ENCODE measurements around the gene HBG2.
"Not testable (repeated sequence)": the region's sequence is repeated elsewhere in the genome, so short reads cannot be mapped to it uniquely, and the experiment has no call there.

Gene HBG2

DNA sequence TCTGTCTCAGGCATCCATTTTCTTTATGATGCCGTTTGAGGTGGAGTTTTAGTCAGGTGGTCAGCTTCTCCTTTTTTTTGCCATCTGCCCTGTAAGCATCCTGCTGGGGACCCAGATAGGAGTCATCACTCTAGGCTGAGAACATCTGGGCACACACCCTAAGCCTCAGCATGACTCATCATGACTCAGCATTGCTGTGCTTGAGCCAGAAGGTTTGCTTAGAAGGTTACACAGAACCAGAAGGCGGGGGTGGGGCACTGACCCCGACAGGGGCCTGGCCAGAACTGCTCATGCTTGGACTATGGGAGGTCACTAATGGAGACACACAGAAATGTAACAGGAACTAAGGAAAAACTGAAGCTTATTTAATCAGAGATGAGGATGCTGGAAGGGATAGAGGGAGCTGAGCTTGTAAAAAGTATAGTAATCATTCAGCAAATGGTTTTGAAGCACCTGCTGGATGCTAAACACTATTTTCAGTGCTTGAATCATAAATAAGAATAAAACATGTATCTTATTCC, 26.1 kb upstream of the HBG2 start:
- no peak for DNase-seq

DNA sequence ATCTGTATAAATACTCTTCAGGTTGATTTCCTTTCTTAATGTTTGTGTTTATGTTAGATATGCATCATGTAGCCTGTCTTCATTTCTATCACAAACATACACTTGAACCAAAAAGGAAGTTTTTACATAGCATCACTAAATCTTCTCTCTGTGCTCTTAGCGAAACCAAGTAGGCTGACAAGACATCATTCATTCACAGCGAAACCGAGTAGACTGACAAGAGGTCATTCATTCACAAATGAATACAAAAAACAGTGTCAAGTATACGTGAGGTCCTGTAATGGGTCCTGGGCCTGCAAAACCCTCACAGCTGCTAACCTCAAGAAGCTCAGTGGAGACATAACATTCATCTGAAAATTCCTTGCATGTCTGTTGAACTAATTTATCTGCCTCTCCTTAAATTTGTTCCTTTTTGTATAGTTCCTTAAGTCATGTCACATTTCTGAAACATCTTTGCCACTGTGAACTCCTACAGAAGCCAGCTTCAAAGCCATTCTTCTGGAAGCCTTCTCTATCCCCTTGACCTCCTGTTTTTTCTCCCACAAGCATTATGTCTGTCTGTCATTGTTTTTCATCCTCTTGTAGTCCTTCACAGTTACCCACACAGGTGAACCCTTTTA, 25.0 kb upstream of the HBG2 start:
- DNase-seq: no peak

DNA sequence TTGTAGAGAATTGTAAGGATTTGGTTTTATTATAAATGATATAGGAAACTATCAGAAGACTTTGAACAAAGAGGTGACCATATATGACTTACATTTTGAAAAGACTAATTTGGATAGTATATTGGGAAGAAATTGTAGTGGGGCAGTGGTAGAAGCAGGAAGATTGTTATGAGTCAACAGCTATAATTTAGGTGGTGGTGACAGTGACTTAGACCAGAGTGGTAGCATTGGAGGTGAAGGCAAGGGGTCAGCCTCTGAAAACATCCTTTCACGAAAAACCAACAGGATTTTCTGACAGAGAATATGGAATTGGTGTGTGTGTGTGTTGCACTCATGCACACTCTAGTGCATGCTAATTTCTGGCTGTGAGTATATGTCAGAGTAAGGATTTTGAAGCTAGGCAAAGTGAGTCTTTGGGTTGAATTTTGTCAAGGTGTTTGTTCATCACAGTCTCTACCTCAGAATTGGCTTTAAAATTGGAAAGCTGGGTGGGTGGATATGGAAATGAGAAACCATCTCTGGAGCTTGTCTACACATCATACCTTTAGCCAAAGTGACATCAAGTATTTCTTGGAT, 23.3 kb upstream of the HBG2 start:
- no peak for DNase-seq

DNA sequence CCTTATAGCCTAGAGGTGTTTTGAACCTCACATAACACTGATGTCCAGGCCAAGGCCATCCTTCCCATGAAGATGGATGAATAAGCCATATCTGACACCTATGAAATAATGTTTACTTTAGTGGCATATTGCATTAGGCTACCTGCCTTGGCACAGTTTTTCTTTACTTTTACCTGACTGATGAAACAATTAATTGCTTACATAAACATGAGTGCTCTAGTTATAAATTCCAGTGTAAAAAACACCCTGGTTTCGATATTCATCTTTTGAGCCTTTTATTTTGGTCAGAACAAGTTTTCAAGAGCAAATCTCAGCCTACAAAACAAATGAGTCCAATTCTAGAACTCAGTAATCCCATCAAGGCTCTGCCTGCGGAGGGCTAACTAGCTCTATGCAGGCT, 22.1 kb upstream of the HBG2 start:
- no peak for DNase-seq

DNA sequence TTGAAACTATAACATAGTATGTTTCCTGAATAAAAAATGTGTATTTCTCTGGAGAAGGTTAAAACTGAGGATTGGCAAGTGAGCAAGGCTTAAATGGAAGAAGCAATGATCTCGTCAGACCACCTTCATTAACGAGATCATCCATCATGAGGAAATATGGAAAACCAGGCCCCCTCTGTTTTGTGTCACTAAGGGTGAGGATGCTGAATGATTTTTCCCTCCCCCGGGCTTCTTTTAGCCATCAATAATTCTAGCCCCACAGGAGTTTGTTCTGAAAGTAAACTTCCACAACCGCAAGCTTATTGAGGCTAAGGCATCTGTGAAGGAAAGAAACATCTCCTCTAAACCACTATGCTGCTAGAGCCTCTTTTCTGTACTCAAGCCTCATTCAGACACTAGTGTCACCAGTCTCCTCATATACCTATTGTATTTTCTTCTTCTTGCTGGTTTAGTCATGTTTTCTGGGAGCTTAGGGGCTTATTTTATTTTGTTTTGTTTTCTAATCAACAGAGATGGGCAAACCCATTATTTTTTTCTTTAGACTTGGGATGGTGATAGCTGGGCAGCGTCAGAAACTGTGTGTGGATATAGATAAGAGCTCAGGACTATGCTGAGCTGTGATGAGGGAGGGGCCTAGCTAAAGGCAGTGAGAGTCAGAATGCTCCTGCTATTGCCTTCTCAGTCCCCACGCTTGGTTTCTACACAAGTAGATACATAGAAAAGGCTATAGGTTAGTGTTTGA, 21.0 kb upstream of the HBG2 start:
- no peak for DNase-seq

DNA sequence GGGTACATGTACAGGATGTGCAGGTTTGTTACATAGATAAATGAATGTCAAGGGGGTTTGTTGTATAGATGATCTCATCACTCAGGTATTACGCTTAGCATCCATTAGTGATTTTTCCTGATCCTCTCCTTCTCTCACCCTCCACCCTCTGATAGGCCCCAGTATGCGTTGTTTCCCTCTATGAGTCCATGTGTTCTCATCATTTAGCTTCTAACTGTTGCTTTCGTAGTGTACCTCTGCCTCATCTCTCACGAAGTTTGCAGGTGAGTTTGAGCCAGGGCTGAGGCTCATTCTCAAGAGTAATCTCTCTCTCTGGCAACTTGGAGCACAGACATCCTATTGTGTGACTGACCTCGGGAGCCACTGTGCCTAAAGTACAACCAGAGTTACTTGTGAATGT, 19.8 kb upstream of the HBG2 start:
- DNase-seq: no peak

DNA sequence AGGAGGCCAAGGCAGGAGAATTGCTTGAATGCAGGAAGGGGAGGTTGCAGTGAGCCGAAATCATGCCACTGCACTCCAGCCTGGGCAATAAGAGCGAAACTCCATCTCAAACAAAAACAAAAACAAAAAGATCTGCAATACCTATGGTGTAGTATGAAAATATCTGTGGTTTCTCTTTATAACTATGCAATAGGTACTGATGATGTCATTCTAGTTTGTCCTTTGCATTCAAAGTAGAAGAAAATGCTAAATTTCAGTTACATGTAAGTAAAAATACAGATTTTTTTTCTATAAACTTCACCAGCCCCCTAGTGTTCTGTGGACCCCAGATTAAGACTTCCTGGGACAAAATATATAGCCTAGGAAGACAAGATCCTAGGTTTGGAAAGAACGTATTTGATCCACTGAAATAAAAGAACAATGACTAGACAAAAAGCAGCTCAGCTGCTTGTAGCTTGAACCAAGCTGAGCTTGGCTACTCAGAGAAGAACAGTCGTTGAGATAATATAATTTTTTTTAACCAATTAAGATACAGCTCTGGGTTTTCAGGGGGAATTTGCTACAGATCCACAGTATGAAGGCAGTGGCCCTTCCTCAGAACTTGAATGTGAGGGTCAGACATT, 17.9 kb upstream of the HBG2 start:
- DNase-seq: no peak

DNA sequence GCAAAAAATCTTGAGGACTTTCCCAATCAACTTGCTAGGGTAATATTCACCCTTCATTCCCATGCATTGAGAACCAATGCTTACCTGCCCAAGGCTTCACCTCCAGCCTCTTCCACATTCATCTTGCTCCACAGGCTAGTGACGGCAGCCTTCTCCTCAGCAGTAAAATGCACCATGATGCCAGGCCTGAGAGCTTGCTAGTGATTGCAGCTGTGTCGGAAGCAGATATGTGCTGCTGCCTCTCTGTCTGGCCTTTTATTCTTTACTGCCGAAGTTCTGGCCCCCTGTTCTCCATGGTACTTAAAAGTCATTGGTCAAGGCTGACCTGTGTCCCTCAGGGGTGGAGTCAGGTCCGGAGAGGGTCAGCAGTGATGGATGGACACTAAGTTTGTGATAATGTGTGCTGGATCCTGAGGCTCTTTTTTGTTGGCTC, 15.2 kb upstream of the HBG2 start, which contains the start of gene HBE1:
HBE1 (minus strand) TSS at position 231 of the 433 bp plus-strand sequence; CDS start at position 176, 55 bp downstream.
- DNase-seq: no peak

DNA sequence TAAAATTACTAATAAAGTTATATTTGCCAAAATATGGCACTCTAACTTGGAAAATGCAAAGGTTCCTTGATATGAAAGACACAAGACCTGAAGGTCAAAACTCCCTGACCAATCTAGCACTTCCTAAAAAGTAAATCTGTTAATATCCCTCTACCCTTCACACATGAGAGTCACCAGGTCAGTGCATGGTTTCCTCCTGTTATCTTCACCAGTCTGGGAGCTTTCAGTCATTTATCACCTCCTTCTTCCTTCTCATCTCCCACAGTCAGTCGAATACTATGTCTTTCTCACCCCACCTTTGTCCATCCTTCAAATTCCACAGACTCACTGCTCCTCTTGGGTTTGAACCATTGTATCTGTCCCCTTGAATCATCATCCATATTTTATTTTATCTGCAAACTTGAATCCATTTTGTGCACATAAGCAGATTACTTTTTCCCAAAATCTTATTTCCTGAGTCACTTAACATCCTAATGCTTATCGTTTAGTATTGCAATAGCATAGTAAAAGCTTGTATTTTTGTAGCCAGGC, 12.5 kb upstream of the HBG2 start:
- DNase-seq: no peak

DNA sequence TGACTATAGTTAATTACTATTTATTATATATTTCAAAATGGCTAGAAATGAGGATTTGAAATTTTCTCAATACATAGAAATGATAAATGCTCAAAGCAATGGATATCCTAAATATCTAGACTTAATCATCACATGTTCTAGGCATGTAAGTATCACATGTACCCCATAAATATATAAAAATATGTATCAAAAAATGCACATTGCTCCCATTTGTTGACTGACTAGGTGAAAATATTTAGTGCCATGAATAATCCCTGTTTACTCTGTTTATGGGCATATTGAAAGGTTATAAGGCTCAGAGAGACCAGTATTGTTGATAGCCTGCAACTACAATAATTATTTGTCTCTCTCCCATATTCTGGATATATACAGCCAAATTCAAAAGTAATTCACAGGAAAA, 12.0 kb upstream of the HBG2 start:
- DNase-seq: no peak

DNA sequence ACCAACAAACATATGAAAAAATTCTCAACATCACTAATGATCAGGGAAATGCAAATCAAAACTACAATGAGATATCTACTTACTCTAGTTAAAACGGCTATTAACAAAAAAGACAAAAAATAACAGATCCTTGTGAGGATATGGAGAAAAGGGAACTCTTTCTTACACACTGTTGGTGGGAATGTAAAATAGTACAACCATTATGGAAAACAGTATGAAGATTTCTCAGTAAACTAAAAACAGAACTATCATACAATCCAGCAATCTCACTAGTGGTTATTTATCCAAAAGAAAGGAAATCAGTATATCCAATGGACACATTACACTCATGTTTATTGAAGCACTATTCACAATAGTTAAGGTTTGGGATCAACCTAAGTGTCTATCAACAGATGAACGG, 11.3 kb upstream of the HBG2 start:
- DNase-seq: no peak

DNA sequence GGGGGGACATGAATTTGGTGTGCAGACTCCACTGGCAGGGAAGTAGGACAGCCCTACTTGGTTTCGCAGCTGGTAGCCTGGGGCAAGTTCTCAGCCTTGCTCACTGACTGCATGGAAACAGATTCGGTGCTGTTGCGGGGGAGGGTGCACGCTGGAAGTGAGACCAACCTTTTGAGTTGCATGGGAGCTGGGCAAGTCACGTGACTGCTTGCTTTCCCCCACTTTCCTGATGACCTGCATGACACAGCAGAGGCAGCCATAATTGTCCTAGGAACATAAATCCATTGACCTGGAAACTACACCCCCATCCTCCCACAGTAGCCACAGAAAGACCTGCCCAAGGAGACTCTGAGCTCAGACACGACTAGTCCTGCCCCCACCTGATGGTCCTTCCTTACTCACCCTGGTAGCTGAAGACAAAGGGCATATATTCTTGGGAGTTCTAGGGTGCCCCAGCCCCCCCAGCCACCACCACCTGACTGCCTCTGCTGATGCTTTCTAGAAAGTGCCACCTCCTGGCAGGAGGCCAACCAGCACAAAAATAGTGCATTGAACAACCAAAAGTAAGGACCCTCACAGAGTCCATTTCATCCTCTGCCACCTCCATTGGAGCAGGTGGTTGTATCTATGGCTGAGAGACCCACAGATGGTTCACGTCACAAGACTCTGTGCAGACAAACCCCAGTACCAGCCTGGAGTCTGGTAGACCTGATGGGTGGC, 4.1 kb upstream of the HBG2 start:
- DNase-seq: no peak

DNA sequence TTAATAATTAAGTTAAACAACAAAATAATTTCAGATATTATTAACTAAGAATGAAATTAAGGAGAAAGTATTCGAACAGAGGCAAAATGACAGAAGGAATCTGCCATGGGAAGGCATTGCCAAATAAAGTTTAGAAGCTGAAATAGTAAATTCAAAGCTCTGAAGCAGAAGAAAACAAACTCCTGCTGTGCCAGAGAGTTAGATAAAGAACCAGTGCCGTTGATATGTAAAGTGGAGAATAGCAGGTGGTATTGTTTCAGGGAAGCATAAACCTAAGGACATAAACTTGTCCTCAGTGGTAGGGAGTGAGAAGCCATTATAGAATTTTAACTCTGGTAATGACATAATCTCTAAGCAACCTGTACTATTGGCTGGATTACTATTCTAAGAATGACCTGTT, 2.7 kb upstream of the HBG2 start:
- no peak for DNase-seq

DNA sequence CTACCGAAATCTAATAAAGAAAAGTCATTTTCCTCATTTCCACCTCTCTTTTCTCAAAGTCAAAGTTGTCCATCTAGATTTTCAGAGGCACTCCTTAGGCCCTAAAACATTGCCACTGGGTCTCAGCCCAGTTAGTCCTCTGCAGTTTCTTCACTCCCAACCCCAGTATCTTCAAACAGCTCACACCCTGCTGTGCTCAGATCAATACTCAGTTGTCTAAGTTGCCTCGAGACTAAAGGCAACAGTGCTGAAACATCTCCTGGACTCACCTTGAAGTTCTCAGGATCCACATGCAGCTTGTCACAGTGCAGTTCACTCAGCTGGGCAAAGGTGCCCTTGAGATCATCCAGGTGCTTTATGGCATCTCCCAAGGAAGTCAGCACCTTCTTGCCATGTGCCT, 558 bp downstream of the HBG2 start:
- not testable (repeated sequence) for DNase-seq

DNA sequence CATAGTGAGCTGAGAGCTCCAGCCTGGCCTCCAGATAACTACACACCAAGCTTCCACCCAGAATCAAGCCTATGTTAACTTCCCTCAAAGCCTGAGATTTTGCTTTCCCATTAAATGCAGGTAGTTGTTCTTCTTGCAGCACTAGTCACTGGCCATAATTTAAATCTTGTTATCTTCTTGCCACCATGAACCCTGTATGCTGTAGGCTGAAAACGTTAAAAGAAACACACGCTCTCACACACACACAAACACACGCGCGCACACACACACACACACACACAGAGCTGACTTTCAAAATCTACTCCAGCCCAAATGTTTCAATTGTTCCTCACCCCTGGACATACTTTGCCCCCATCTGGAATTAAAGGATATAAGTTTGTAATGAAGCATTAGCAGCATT, 1.1 kb downstream of the HBG2 start:
- DNase-seq: not testable (repeated sequence)

DNA sequence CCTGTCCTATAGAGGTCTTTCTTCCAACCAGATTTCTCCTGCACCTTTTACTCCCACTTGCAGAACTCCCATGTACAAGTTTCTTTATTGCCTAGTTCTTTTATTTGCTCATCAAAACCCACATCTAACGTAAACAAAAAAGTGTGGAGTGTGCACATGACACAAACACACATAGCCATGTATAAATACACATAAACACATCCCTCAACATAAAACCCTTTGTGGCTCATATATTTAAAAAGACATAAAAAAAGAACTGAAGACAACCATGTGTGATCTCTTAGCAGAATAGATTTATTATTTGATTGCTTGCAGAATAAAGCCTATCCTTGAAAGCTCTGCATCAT, 1.7 kb downstream of the HBG2 start:
- DNase-seq: no peak

DNA sequence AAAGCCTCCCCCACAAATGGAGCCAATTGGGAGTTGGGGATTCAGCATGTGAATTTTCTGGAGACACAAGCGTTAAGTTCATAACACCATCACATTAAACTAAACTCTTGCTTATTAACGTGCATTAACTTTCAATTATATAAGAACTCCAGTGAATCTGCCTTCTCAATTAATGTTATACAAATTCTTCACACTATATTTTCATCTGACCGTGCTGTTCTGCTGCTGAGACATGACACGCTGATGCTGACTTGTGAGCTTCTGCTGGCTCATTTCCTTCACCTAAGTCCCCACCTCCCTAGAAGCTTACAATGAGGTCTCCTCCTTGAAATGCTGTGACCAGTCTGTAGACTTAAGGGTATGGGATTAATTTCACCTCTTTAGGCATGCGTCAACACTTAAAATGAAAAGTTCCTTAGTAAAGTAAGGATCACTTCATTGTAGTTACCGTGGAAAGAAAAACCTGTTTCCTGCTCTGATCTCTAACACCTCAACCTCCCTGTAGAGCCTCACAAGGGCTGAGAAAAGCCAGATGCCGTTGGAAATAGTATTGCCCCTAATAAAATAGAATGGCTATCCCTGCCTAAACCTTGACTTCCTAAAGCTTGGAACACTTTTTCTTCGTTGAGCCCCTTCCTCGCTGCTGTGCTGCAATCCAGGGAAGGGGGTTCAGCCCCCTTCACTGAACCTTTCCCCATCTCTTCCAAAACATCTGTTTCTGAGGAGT, 2.2 kb downstream of the HBG2 start:
- no peak for DNase-seq

DNA sequence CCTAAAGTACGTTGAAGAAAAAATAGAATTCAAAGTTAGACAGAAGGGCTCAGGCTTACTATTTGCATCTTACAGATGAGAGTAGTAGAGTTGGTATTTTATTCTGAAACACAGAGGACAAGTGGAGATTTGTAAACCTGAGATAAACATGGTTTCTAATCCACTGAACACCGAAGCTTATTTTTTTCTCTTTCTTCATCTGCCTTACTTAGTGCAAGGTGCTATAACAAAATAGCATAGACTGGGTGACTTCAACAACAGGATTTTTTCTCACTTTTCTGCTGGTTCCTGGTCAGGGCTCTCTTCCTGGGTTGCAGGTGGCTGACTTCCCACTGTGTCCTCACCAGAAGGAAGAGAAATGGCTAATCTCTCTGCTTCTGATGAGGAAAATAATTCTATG, 2.8 kb downstream of the HBG2 start:
- no peak for DNase-seq

DNA sequence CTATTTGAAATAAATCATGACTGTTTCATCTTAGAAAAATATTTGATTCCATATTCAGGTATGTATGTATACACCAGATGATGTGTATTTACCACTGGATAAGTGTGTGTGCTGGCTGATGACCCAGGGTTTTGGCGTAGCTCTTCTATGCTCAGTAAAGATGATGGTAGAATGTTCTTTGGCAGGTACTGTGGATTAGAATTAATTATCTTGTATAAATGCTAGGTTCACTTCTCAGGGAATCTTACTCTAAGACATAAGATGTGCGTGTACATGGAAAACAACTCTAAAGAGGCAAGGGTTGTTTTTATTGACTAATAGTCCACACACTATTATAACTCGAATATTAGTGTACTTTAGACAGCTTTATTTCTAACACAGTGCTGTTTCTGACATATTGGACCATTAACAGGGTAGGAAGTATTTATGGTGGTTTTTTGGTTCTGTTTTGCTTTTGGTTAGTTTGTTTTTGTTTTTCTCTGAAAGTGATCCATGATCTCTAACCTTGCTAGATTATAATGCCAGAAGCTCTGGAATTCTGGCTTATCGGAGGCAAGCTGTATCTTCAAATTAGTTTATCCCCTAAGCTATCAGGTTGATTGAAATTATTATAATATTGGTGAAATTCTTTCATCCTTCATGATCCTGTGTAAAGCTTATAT, 3.9 kb downstream of the HBG2 start:
- DNase-seq: no peak

DNA sequence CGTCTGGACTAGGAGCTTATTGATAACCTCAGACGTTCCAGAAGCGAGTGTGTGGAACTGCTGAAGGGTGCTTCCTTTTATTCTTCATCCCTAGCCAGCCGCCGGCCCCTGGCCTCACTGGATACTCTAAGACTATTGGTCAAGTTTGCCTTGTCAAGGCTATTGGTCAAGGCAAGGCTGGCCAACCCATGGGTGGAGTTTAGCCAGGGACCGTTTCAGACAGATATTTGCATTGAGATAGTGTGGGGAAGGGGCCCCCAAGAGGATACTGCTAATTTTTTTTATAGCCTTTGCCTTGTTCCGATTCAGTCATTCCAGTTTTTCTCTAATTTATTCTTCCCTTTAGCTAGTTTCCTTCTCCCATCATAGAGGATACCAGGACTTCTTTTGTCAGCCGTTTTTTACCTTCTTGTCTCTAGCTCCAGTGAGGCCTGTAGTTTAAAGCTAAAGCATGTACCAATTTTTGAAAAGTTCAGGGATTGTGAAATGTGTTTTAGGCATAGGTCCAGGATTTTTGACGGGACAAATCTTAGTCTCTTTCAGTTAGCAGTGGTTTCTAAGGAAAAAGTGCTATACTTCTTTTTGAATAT, 4.7 kb downstream of the HBG2 start, which contains the start of gene HBG1:
HBG1 (minus strand) TSS at position 51 of the 590 bp plus-strand sequence. CDS start 53 bp downstream, outside the sequence.
- DNase-seq: not testable (repeated sequence)

DNA sequence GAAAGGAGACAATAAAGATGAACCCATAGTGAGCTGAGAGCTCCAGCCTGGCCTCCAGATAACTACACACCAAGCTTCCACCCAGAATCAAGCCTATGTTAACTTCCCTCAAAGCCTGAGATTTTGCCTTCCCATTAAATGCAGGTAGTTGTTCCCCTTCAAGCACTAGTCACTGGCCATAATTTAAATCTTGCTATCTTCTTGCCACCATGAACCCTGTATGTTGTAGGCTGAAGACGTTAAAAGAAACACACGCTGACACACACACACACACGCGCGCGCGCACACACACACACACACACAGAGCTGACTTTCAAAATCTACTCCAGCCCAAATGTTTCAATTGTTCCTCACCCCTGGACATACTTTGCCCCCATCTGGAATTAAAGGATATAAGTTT, 6.1 kb downstream of the HBG2 start:
- not testable (repeated sequence) for DNase-seq

Measured in NCI-H187 (cell line).